ENCODE results near the gene KANSL2.

- TF ChIP-seq CTCF (IDR thresholded peaks at IDR 0.05) (no peak), POLR2AphosphoS5 (IDR thresholded peaks at IDR 0.05; ENCODE audit: insufficient read depth in 1 of 2, low read depth in 1 of 2) (no peak), POLR2A (IDR thresholded peaks at IDR 0.05) (no peak)
Measured at GRCh38 chr12:48717252-48717695, 35.2 kb upstream of the KANSL2 start.
